Measurements from ENCODE around the gene HIF1A. TPM values are rescaled to one million over a fixed set of nuclear protein-coding genes. Genes with fewer than 3 reads are reported as not detected.

Gene HIF1A
- total RNA-seq, 1 donor from 2014 or later, result 660 TPM

DNA sequence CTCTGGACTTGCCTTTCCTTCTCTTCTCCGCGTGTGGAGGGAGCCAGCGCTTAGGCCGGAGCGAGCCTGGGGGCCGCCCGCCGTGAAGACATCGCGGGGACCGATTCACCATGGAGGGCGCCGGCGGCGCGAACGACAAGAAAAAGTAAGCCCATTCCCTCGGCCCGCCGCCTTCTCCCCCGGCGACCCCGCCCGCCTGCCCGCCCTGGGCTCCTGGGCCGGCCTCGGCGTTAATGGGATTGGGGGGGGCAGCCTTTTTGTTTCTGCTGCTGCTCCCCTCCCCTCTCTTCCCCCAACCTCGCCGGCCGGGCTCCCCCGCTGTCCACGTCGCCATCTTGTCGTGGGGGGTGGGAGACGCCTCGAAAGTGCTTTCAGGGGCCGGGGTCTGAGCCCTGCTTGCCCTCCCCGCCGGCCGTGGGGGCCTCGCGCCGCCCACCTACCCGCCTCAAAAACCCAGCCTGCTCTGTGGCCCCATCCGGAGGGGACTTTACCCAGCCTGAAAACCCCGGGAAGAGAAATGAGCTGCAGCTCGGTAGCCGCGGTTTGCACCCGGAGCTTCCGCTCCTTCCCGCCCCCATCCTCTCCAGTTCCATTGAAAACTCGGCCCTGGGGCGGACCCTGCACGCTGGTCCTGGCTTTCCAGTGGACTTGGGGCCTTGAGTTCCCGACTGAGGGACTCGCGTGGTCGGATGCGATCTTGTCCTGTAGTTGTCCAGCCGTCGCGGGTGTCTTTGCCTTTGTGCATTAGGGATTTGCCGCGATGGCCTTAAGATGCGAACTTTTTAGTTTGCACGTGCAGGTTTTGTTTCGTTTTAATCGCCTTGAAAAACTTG lies 598 bp downstream of the HIF1A start:
- Mint-ChIP-seq H3K4me1 (ENCODE audit: low read depth) (peaks cover 36% of the 10 kb centered on the region), H3K4me3 (ENCODE audit: unreplicated experiment) (peak overlapping the region; percentile 93), H3K27me3 (ENCODE audit: low read depth) (no peaks in the 10 kb centered on the region), H3K36me3 (ENCODE audit: low read depth) (peaks cover 15% of the 10 kb centered on the region), H3K27ac (ENCODE audit: unreplicated experiment) (peak overlapping the region; percentile 100), H3K9me3 (ENCODE audit: low read depth) (no peaks in the 10 kb centered on the region)
- DNase-seq (ENCODE audit: low spot score), result peak; percentile 89
- TF ChIP-seq, protein P1, sequence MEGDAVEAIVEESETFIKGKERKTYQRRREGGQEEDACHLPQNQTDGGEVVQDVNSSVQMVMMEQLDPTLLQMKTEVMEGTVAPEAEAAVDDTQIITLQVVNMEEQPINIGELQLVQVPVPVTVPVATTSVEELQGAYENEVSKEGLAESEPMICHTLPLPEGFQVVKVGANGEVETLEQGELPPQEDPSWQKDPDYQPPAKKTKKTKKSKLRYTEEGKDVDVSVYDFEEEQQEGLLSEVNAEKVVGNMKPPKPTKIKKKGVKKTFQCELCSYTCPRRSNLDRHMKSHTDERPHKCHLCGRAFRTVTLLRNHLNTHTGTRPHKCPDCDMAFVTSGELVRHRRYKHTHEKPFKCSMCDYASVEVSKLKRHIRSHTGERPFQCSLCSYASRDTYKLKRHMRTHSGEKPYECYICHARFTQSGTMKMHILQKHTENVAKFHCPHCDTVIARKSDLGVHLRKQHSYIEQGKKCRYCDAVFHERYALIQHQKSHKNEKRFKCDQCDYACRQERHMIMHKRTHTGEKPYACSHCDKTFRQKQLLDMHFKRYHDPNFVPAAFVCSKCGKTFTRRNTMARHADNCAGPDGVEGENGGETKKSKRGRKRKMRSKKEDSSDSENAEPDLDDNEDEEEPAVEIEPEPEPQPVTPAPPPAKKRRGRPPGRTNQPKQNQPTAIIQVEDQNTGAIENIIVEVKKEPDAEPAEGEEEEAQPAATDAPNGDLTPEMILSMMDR (IDR thresholded peaks at IDR 0.05), result peak; percentile 3

DNA sequence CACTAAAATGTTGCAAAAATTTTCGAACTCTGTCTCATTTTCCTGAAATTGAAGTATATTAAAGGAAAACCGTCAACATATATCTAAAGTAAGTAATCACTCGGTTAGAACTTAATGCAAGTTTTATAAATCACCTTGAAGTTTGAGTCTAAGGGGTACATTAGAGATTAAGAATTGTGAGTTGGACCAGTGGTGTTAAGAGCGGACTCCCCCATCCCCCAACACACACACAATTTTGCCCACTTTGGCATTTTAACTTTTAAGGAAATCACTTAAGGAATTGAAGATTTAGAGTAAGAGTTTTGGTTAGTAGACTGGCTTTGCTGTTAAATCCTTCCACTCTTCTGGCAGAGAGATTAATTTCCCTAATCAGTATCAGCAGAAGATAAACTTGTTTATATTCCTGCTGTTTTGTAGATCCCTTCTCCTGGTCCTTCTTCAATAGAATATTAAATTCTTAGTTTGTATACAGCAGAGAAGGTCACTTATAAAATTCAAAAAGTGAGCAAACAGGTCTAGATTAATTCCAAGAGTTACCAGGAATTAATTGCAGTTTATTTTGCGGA lies 1.5 kb downstream of the HIF1A start:
- H3K4me1 Mint-ChIP-seq (ENCODE audit: low read depth), result peaks cover 35% of the 10 kb centered on the region
- no peaks in the 10 kb centered on the region for H3K27me3 Mint-ChIP-seq (ENCODE audit: low read depth)
- DNase-seq (ENCODE audit: low spot score), result no peak

DNA sequence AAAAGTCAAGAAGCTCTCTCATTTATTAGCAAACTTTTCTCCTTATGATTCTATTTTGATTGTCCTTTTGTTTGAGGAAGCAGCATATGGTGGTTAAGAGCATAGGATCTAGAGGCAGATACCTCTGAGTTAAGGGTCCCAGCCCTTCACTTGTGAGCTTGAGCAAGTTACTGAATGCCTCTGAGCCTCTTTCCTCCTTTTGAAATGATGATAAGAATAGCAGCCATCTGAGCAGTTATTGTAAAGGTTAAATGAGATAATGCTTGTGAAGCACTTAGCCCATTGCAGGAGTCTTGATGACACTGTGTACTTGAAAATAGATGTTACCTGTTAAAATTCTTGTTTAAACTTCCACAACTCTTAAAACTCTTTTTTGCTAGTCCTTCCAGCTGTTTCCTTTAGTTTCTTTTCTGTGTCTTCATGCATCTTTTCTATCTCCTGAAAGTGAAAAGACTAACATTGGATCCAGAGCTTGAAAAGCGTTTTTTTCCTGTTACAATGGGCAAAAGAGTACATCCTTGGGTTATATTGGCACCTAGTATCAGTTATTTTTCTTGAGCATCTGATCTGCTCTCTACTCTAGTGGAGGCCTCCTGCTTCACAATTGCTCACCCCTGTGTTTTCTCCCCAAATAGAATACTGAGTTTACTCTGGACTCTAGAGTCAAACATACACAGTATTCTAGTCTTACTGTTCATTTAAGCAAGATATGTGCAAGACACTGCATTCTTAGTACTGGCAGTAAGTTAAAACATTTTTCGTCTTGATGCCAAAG lies 3.1 kb downstream of the HIF1A start:
- no peaks in the 10 kb centered on the region for H3K27me3 Mint-ChIP-seq (ENCODE audit: low read depth)
- H3K4me3 Mint-ChIP-seq (ENCODE audit: unreplicated experiment), result peak overlapping the region; percentile 93
- H3K9me3 Mint-ChIP-seq (ENCODE audit: low read depth), result no peaks in the 10 kb centered on the region
- TF ChIP-seq, protein P1 (IDR thresholded peaks at IDR 0.05), result no peak
- no peak for DNase-seq (ENCODE audit: low spot score)
- H3K4me1 Mint-ChIP-seq (ENCODE audit: low read depth), result peaks cover 46% of the 10 kb centered on the region
- peak overlapping the region; percentile 100 for H3K27ac Mint-ChIP-seq (ENCODE audit: unreplicated experiment)
- peaks cover 15% of the 10 kb centered on the region for H3K36me3 Mint-ChIP-seq (ENCODE audit: low read depth)

More for the DNA sequence above, 1.5 kb downstream of the HIF1A start:
- Mint-ChIP-seq H3K4me3 (ENCODE audit: unreplicated experiment) (peak overlapping the region; percentile 93), H3K36me3 (ENCODE audit: low read depth) (peaks cover 15% of the 10 kb centered on the region), H3K9me3 (ENCODE audit: low read depth) (no peaks in the 10 kb centered on the region), H3K27ac (ENCODE audit: unreplicated experiment) (peak overlapping the region; percentile 100)
- TF ChIP-seq, protein P1 (IDR thresholded peaks at IDR 0.05), result no peak

DNA sequence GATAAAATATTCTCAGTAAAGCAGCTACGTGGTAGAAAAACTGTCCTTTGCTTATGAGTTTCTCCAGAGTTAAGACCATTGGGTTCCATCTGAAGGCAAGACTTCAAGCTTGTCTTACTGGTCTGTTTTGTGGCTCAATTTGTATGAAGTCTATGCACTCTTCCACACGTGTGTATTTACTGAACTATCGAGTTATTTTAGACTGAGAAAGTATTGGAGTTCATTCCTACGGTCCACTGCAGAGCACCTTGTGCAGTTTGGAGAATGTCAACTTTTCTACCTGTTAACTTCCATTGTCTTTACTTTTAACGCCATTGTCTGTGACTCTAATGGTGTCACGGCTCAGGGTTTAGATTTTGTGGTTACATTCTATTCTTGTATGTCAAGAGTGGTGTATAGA lies 3.7 kb downstream of the HIF1A start:
- DNase-seq (ENCODE audit: low spot score), result no peak
- Mint-ChIP-seq H3K4me1 (ENCODE audit: low read depth) (peaks cover 52% of the 10 kb centered on the region), H3K27me3 (ENCODE audit: low read depth) (no peaks in the 10 kb centered on the region), H3K27ac (ENCODE audit: unreplicated experiment) (peak overlapping the region; percentile 100), H3K9me3 (ENCODE audit: low read depth) (no peaks in the 10 kb centered on the region), H3K36me3 (ENCODE audit: low read depth) (peaks cover 15% of the 10 kb centered on the region), H3K4me3 (ENCODE audit: unreplicated experiment) (peak overlapping the region; percentile 93)
- TF ChIP-seq, protein P1 (IDR thresholded peaks at IDR 0.05), result no peak

All from chondrocyte (in vitro differentiated cells).